ENCODE results near the gene POU2F3. TPM values are rescaled to one million over a fixed set of nuclear protein-coding genes. Genes with fewer than 3 reads are reported as not detected.

Gene POU2F3
- total and polyA plus RNA-seq, 2 of the 13 experiments (the other 11 are each of a cell fraction or from before 2014, with no cell fraction given): not detected

DNA sequence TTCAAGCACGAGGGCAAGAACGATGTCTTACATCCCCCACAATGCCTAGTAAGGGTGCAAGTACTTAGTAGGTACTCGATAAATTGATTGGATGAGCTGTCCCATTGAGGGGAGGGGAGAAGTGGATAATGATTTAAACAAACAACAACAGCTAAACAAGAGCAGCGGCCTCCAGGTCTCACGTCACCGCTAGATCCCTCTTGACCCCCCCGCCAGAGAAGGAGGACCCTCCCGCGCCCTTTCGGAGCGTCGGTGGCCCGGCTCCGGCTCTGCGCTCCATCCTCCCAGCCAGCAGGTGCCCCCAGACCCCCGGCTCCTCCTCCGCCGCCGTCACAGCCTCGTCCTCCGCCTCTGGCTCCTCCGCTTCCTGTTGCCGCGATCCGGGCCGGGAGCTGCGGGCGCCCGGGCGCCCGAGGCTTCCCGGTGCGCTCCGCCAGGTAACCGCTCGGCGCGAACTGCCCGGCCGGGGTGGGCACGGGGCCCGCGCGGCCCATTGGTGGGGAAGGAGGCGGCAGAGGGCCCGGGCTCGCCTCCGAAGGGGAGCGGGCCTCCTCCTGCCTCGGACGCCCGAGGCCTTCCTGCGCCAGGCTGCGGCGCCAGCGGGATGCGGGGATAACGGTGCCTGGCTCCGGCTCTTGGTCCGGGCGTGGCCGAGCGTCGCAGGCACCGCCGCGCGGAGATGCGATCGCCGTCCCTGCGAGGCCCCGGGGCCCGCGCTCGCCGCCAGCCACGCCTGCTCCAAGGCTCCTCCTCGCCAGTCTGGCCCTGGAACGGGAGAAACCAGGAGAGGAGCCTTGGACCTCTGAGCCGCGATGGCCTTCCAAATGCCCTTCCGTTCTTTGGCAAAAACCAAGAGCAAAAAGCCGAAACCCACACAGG lies 85.2 kb downstream of the POU2F3 start, which contains the start of gene TLCD5 (continued):
- TF ChIP-seq FOSL1 (CRISPR knock-in tag; IDR thresholded peaks at IDR 0.05; ENCODE audit: borderline replicate concordance) (no peak), GPN1 (CRISPR knock-in tag; IDR thresholded peaks at IDR 0.05; ENCODE audit: borderline replicate concordance) (no peak), MYC (CRISPR knock-in tag; IDR thresholded peaks at IDR 0.05; ENCODE audit: borderline replicate concordance) (peak; percentile 63), ZNF343 (CRISPR knock-in tag; IDR thresholded peaks at IDR 0.05) (no peak; the same call in 1 of the 2 replicates), KDM6A (CRISPR knock-in tag; IDR thresholded peaks at IDR 0.05; ENCODE audit: low read depth) (no peak), ZNF232 (CRISPR knock-in tag; IDR thresholded peaks at IDR 0.05; ENCODE audit: borderline replicate concordance) (no peak), POLR2AphosphoS2 (IDR thresholded peaks at IDR 0.05; ENCODE audit: low read depth, low read length) (no peak), NR1H2 (CRISPR knock-in tag; IDR thresholded peaks at IDR 0.05; ENCODE audit: borderline replicate concordance, low read depth) (no peak), KLF12 (CRISPR knock-in tag; IDR thresholded peaks at IDR 0.05; ENCODE audit: borderline replicate concordance) (peak; percentile 88; the same call in 1 of the 2 replicates), SMC3 (IDR thresholded peaks at IDR 0.05; ENCODE audit: low read length) (no peak), PRMT3 (CRISPR knock-in tag; IDR thresholded peaks at IDR 0.05; ENCODE audit: borderline replicate concordance, low read depth) (no peak), TGIF2 (CRISPR knock-in tag; IDR thresholded peaks at IDR 0.05) (no peak), ZNF484 (CRISPR knock-in tag; IDR thresholded peaks at IDR 0.05; ENCODE audit: borderline replicate concordance, low read depth) (no peak), ZNF761 (CRISPR knock-in tag; conservative IDR thresholded peaks at IDR 0.05) (no peak; the same call in 1 of the 2 replicates), ZNF20 (CRISPR knock-in tag; IDR thresholded peaks at IDR 0.05) (no peak), IRF2 (CRISPR knock-in tag; IDR thresholded peaks at IDR 0.05) (no peak; the same call in 1 of the 2 replicates), FOXO4 (CRISPR knock-in tag; conservative IDR thresholded peaks at IDR 0.05) (no peak), POLR2AphosphoS5 (IDR thresholded peaks at IDR 0.05; ENCODE audit: low read depth, low read length) (no peak), MXD4 (CRISPR knock-in tag; IDR thresholded peaks at IDR 0.05) (no peak), MIER3 (CRISPR knock-in tag; IDR thresholded peaks at IDR 0.05; ENCODE audit: borderline replicate concordance) (no peak), ZNF3 (CRISPR knock-in tag; IDR thresholded peaks at IDR 0.05) (no peak), TP53 (CRISPR knock-in tag; conservative IDR thresholded peaks at IDR 0.05) (no peak), HDAC6 (IDR thresholded peaks at IDR 0.05; ENCODE audit: low read depth, low read length) (no peak), ZNF710 (CRISPR knock-in tag; IDR thresholded peaks at IDR 0.05; ENCODE audit: borderline replicate concordance) (no peak), KLF15 (CRISPR knock-in tag; IDR thresholded peaks at IDR 0.05; ENCODE audit: borderline replicate concordance) (no peak), SNAPC2 (CRISPR knock-in tag; IDR thresholded peaks at IDR 0.05) (peak; percentile 33; the same call in 1 of the 2 replicates), ZNF160 (CRISPR knock-in tag; IDR thresholded peaks at IDR 0.05) (no peak; the same call in 1 of the 2 replicates)
- TF ChIP-seq, protein P1, sequence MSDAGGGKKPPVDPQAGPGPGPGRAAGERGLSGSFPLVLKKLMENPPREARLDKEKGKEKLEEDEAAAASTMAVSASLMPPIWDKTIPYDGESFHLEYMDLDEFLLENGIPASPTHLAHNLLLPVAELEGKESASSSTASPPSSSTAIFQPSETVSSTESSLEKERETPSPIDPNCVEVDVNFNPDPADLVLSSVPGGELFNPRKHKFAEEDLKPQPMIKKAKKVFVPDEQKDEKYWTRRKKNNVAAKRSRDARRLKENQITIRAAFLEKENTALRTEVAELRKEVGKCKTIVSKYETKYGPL (CRISPR knock-in tag; IDR thresholded peaks at IDR 0.05): no peak
